OCI-LY1 (cell line): Measurements from ENCODE around the gene LMOD3.

Experiments used
- EZH2 ChIP-seq: fragments of 200-600 bp; sonication (generic), shearing (Covaris generic); IDR thresholded peaks from 2 replicates; pipeline ENCODE4 v1.8.0; 2017; ENCODE audit warnings: borderline replicate concordance, mixed run types, mild to moderate bottlenecking, antibody characterized with exemption, low read length, moderate library complexity, mixed read lengths
- TF ChIP-seq, protein P1 (sequence below): fragments of 200-600 bp; sonication (generic), shearing (Covaris generic); IDR thresholded peaks from 2 replicates; pipeline ENCODE4 v1.5.1; 2017; ENCODE audit warnings: mild to moderate bottlenecking, antibody characterized with exemption, low read length, moderate library complexity, mixed read lengths

DNA sequence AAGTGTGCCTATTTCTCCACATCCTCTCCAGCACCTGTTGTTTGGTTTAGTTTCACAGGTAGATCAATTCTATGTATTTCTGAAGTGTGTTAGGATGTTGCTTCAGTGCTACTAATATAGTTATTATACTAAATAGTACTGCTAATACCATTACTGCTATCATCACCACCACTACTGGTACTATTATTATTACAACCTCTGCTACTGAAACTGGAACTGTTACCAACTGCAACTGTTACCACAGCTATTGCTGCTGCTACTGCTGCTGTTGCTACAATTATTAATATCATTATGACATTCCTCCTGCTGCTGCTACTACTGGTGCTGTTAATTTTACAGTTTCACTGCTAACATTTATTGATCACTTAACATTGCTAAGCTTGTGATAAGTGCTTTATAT is 8.3 kb upstream of the LMOD3 start:
- TF ChIP-seq, protein P1, sequence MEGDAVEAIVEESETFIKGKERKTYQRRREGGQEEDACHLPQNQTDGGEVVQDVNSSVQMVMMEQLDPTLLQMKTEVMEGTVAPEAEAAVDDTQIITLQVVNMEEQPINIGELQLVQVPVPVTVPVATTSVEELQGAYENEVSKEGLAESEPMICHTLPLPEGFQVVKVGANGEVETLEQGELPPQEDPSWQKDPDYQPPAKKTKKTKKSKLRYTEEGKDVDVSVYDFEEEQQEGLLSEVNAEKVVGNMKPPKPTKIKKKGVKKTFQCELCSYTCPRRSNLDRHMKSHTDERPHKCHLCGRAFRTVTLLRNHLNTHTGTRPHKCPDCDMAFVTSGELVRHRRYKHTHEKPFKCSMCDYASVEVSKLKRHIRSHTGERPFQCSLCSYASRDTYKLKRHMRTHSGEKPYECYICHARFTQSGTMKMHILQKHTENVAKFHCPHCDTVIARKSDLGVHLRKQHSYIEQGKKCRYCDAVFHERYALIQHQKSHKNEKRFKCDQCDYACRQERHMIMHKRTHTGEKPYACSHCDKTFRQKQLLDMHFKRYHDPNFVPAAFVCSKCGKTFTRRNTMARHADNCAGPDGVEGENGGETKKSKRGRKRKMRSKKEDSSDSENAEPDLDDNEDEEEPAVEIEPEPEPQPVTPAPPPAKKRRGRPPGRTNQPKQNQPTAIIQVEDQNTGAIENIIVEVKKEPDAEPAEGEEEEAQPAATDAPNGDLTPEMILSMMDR, result no peak
- TF ChIP-seq EZH2, result no peak
